HG02884 (cell line): ENCODE measurements around the gene PTBP3.
"Not testable (repeated sequence)": the region's sequence is repeated elsewhere in the genome, so short reads cannot be mapped to it uniquely, and the experiment has no call there.

ENCODE experiments used
- ATAC-seq: cut with Tn5 transposase; IDR thresholded peaks from one replicate; pipeline ENCODE4 v1.9.1; 2021; ENCODE audit warnings: mild to moderate bottlenecking, moderate library complexity; ENCODE audit not compliant: unreplicated experiment

The PTBP3 gene

GRCh38 chr9:112332977-112333638 is at the start of gene PTBP3:
Gene PTBP3 (minus strand): TSS chr9:112333619. CDS start chr9:112297865, 35,754 bp downstream.
- ATAC-seq, result peak; percentile 44

GRCh38 chr9:112382501-112383364 is 49.3 kb upstream of the PTBP3 start:
- no peak for ATAC-seq

GRCh38 chr9:112382066-112382465 is 48.6 kb upstream of the PTBP3 start:
- no peak for ATAC-seq

- ATAC-seq, result no peak
Measured at GRCh38 chr9:112380825-112381221, 47.4 kb upstream of the PTBP3 start.

- ATAC-seq, result peak; percentile 13
Measured at GRCh38 chr9:112380102-112380824, 46.8 kb upstream of the PTBP3 start, which contains the start of gene HSDL2. Gene HSDL2 (plus strand): TSS chr9:112380108. CDS start chr9:112380164, 56 bp downstream.

GRCh38 chr9:112379177-112380101 is 46.0 kb upstream of the PTBP3 start:
- ATAC-seq, result peak; percentile 74

GRCh38 chr9:112378328-112379176 is 45.1 kb upstream of the PTBP3 start:
- ATAC-seq, result peak; percentile 14

GRCh38 chr9:112377684-112378327 is 44.4 kb upstream of the PTBP3 start:
- ATAC-seq, result no peak

- ATAC-seq, result no peak
Measured at GRCh38 chr9:112377087-112377486, 43.7 kb upstream of the PTBP3 start.

- ATAC-seq, result no peak
Measured at GRCh38 chr9:112375361-112375760, 41.9 kb upstream of the PTBP3 start.

- ATAC-seq, result not testable (repeated sequence)
Measured at GRCh38 chr9:112374232-112374631, 40.8 kb upstream of the PTBP3 start.

- ATAC-seq, result not testable (repeated sequence)
Measured at GRCh38 chr9:112373666-112374065, 40.2 kb upstream of the PTBP3 start.

- ATAC-seq, result no peak
Measured at GRCh38 chr9:112371060-112371459, 37.6 kb upstream of the PTBP3 start.

- ATAC-seq, result no peak
Measured at GRCh38 chr9:112369817-112370216, 36.4 kb upstream of the PTBP3 start.

- ATAC-seq, result no peak
Measured at GRCh38 chr9:112367465-112367864, 34.0 kb upstream of the PTBP3 start.

- ATAC-seq, result no peak
Measured at GRCh38 chr9:112366591-112366990, 33.2 kb upstream of the PTBP3 start.

- not testable (repeated sequence) for ATAC-seq
Measured at GRCh38 chr9:112365257-112365656, 31.8 kb upstream of the PTBP3 start.

- no peak for ATAC-seq
Measured at GRCh38 chr9:112364761-112365160, 31.3 kb upstream of the PTBP3 start.

- ATAC-seq, result no peak
Measured at GRCh38 chr9:112361601-112362000, 28.2 kb upstream of the PTBP3 start.
